K562 (cell line): ENCODE measurements around the gene HP. TPM values are rescaled to one million over a fixed set of nuclear protein-coding genes. Genes with fewer than 3 reads are reported as not detected.
A peak's percentile ranks its signal among the peaks of the same experiment; 100 is the strongest.

Experiments
- ATAC-seq: fragments of 200-7000 bp; cut with Tn5 transposase; 3 replicates; pipeline ENCODE4 v1.9.1; 2020; ENCODE audit warnings: moderate library complexity
- BruUV-seq: library from RNA; stranded (reverse); fragments of 400-500 nt; replicated peaks from 2 replicates; lab custom pipeline; 2021; lab: Mats Ljungman, UMichigan
- CTCF ChIA-PET: fragments of 300-600 bp; formaldehyde crosslinking; extraction: SDS; loops from one replicate; lab custom pipeline; 2021; ENCODE audit warnings: low intra/inter-chr PET ratio; lab: Yijun Ruan, JAX
- POLR2A ChIA-PET: fragments of 300-600, 350-650 bp; sonication (Branson Sonifier 250); formaldehyde crosslinking; extraction: SDS; loops from one replicate; lab custom pipeline; 2021; ENCODE audit warnings: antibody characterized with exemption, inconsistent platforms; lab: Yijun Ruan, JAX
- DNase-seq, 4 experiments: peaks; one replicate each; pipeline versions ENCODE4 v3.0.0 to v3.0.0-alpha.2; 2011 to 2018; ENCODE audit warnings: low spot score in 3 of 4, mixed read lengths in 3 of 4; ENCODE audit errors: extremely low read depth in 1 of 4
- FAIRE-seq: peaks from 2 replicates; lab custom pipeline; 2011; peaks lifted over from hg19 to GRCh38; lab: Jason Lieb, UNC
- H2AFZ ChIP-seq: 2 replicates; pipeline ENCODE4 v1.6.0; 2011; ENCODE audit warnings: low read depth, low read length, control low read depth, inconsistent platforms
- H3K27ac ChIP-seq: fragments of 200-600 bp; 3 replicates; pipeline ENCODE4 v1.8.0; 2011; ENCODE audit warnings: low read depth, mild to moderate bottlenecking, control low read depth, inconsistent platforms, low read length, moderate library complexity, mixed read lengths; ENCODE audit errors: extremely low read depth
- H3K27me3 ChIP-seq, 2 experiments: fragments of 300-600 bp in 1 of 2; 2 replicates in 1 of 2; 3 replicates in 1 of 2; pipeline versions ENCODE4 v1.6.0 to v1.8.0; 2011; ENCODE audit warnings: inconsistent platforms in 2 of 2, low read length in 2 of 2, mild to moderate bottlenecking in 1 of 2, mixed read lengths in 1 of 2, moderate library complexity in 1 of 2; ENCODE audit not compliant: control insufficient read depth in 2 of 2, insufficient read depth in 2 of 2
- H3K36me3 ChIP-seq: fragments of 300-600 bp; 3 replicates; pipeline ENCODE4 v1.8.0; 2011; ENCODE audit warnings: mild to moderate bottlenecking, low read length, inconsistent platforms; ENCODE audit not compliant: control insufficient read depth, insufficient read depth
- H3K4me1 ChIP-seq, 2 experiments: fragments of 200-600 bp in 1 of 2; replicated peaks in 1 of 2; 2 replicates in 1 of 2; 3 replicates in 1 of 2; pipeline versions ENCODE4 v1.5.1 to v1.8.0; 2011; ENCODE audit warnings: inconsistent platforms in 2 of 2, low read length in 2 of 2, mild to moderate bottlenecking in 1 of 2, mixed read lengths in 1 of 2, moderate library complexity in 1 of 2; ENCODE audit not compliant: control insufficient read depth in 2 of 2, insufficient read depth in 2 of 2
- H3K4me2 ChIP-seq: 2 replicates; pipeline ENCODE4 v1.6.1; 2011; ENCODE audit warnings: low read length, control low read depth, inconsistent platforms, mixed read lengths; ENCODE audit not compliant: insufficient read depth
- H3K4me3 ChIP-seq: fragments of 200-600 bp; sonication (generic), shearing (Covaris generic); 2 replicates; pipeline ENCODE4 v1.5.1; 2016; ENCODE audit warnings: control low read depth, inconsistent platforms
- H3K79me2 ChIP-seq: fragments of 200-600 bp; 3 replicates; pipeline ENCODE4 v1.8.0; 2011; ENCODE audit warnings: low read length, inconsistent platforms; ENCODE audit not compliant: control insufficient read depth, insufficient read depth
- H3K9ac ChIP-seq, 2 experiments: 2 replicates each; pipeline versions ENCODE4 v1.6.0 to v1.6.1; 2011; ENCODE audit warnings: low read depth in 2 of 2, low read length in 2 of 2, control low read depth in 1 of 2, inconsistent platforms in 1 of 2, mild to moderate bottlenecking in 1 of 2, mixed read lengths in 1 of 2; ENCODE audit not compliant: insufficient read depth in 1 of 2
- H3K9me1 ChIP-seq: one replicate; pipeline ENCODE4 v1.6.0; 2011; ENCODE audit warnings: inconsistent platforms, mild to moderate bottlenecking, low read length, moderate library complexity; ENCODE audit not compliant: control insufficient read depth, insufficient read depth
- H3K9me3 ChIP-seq: replicated peaks from 2 replicates; pipeline ENCODE4 v1.5.1; 2011; ENCODE audit warnings: low read depth, low read length, inconsistent platforms; ENCODE audit not compliant: control insufficient read depth, insufficient read depth
- H4K20me1 ChIP-seq: replicated peaks from 2 replicates; pipeline ENCODE4 v1.6.1; 2011; ENCODE audit warnings: low read length, inconsistent platforms, mixed read lengths; ENCODE audit not compliant: control insufficient read depth, insufficient read depth
- ATF7 ChIP-seq: fragments of 450-650 bp; IDR thresholded peaks from 2 replicates; pipeline ENCODE4 v1.7.1; 2014; ENCODE audit warnings: mild to moderate bottlenecking, moderate library complexity
- MEF2A ChIP-seq: IDR thresholded peaks from 2 replicates; pipeline ENCODE4 v1.6.1; 2011; ENCODE audit warnings: low read depth, mild to moderate bottlenecking, low read length, moderate library complexity; ENCODE audit not compliant: control insufficient read depth
- PBX2 ChIP-seq, 2 experiments: IDR thresholded peaks in 1 of 2; conservative IDR thresholded peaks in 1 of 2; 2 replicates each; pipeline ENCODE4 v1.6.1; 2016; ENCODE audit warnings: low read depth in 2 of 2, mild to moderate bottlenecking in 1 of 2, missing compliant biosample characterization in 1 of 2, missing genetic modification characterization in 1 of 2, moderate library complexity in 1 of 2
- ZNF316 ChIP-seq: fragments of 450-650 bp; IDR thresholded peaks from 2 replicates; pipeline ENCODE4 v1.6.1; 2016
- ZNF644 ChIP-seq: fragments of 200-800 bp; sonication (Bioruptor generic); IDR thresholded peaks from 2 replicates; pipeline ENCODE4 v1.6.1; 2016; ENCODE audit warnings: low read depth, missing genetic modification characterization, missing compliant biosample characterization
- WGBS: fragments of 100-300 bp; shearing (Covaris generic); methylation state at CpG from one replicate; pipeline ENCODE4 v1.1.6; 2016; ENCODE audit warnings: low coverage, mixed read lengths; ENCODE audit not compliant: insufficient coverage; ENCODE audit errors: missing lambda C conversion rate; 5-methylcytosine and 5-hydroxymethylcytosine counted together
- in situ Hi-C: fragments of 300-500 bp; cut with MboI; formaldehyde crosslinking; loops from 4 replicates; pipeline ENCODE4 v1.15.0; 2018; ENCODE audit warnings: inconsistent platforms, mixed read lengths
- intact Hi-C: fragments of 100-400 bp; cut with micrococcal nuclease; formaldehyde crosslinking; loops from 2 replicates; pipeline ENCODE4 v1.14.2; 2022
- polyA plus RNA-seq, 8 experiments: library from polyadenylated mRNA; depleted of rRNA in 4 of 8; stranded (reverse) in 5 of 8; unstranded in 3 of 8; fragments of >200 nt; fragmentation: Nextera tagmentation in 2 of 8; fragmentation: Illumina TruSeq in 1 of 8; extraction: Ambion mirVana in 2 of 8; extraction: Trizol in 1 of 8; gene quantifications; 2 replicates each; pipeline versions ENCODE4 v1.2.1 to v1.2.3, GENCODE V29; 2011 to 2014; ENCODE audit warnings: inconsistent platforms in 1 of 8, missing spikeins in 1 of 8
- total RNA-seq, 7 experiments: library from RNA; depleted of rRNA in 6 of 7; stranded (reverse); fragments of >200 nt in 6 of 7; fragmentation: Illumina TruSeq in 2 of 7; extraction: Trizol in 2 of 7; gene quantifications; 2 replicates each; pipeline versions ENCODE4 v1.2.1 to v1.2.3, GENCODE V29; 2011 to 2021; ENCODE audit warnings: low replicate concordance in 1 of 7
- TF ChIP-seq, protein P1 (sequence below), 2 experiments: fragments of 450-650 bp; formaldehyde crosslinking in 1 of 2; IDR thresholded peaks; 2 replicates each; pipeline versions ENCODE4 v1.4.0 to v1.6.1; 2014 to 2020; ENCODE audit warnings: mild to moderate bottlenecking in 2 of 2, borderline replicate concordance in 1 of 2, low read depth in 1 of 2
- TF ChIP-seq, protein P2 (sequence below): fragments of 250-450 bp; sonication (Bioruptor Pico); IDR thresholded peaks from 2 replicates; pipeline ENCODE4 v1.4.0; 2020; ENCODE audit warnings: borderline replicate concordance

Gene HP
- total and polyA plus RNA-seq, 9 of the 15 experiments (the other 6 are each of a cell fraction or from before 2014, with no cell fraction given) = 0.04 to 8.7 TPM; not detected in 7

DNA sequence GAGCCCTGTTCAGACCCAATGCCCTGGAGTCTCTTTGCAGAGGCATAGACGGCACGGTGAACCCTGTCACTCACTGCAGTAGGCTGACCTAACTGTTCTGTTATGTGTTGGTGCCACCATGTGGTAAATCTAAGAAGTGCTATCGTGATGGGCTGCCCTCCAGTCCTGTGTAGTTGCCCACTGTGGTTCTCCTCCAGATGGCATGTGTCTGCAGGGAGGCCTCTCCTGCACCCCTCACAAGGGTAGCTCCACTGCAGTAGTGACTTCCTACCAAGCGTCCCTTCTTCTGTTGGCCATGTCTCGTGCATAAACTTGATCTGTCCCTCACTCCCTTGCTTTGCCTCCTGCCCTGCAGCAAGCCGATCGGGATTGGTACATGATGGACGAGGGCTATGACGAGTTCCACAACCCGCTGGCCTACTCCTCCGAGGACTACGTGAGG, 45.1 kb downstream of the HP start:
- no peaks in the 10 kb centered on the region for H3K27me3 ChIP-seq
- H4K20me1 ChIP-seq = 0 out of 2 replicates have a peak, but pooled peaks cover 10% of the 10 kb centered on the region
- FAIRE-seq = peak; percentile 97
- ATAC-seq = peak; percentile 95
- WGBS = 62% methylated on average over 11 of the region's 12 CpGs
- no peak overlapping the region for H3K9ac ChIP-seq
- peaks cover 87% of the 10 kb centered on the region for H3K36me3 ChIP-seq
- no peak overlapping the region for H3K4me3 ChIP-seq
- H3K4me1 ChIP-seq = peaks cover 3% of the 10 kb centered on the region in 2 experiments; a peak in 1 of 5 replicates
- peaks cover 19% of the 10 kb centered on the region for H3K79me2 ChIP-seq
- ChIA-PET CTCF (interaction anchor here (0.5 to 1.8 kb wide), 4 partner anchors 29 to 535 kb away, joined by 3 to 22 read pairs (median 4); no protein-coding TSS in a partner anchor), POLR2A (interaction anchor here (0.6 to 0.7 kb wide), 3 partner anchors 15 to 464 kb away, joined by 3 read pairs; no protein-coding TSS in a partner anchor)
- H3K9me1 ChIP-seq = no peaks in the 10 kb centered on the region
- DNase-seq = peak; percentile 57 to 72 (median 64)
- H3K27ac ChIP-seq = no peak overlapping the region
- H3K4me2 ChIP-seq = no peak overlapping the region
- no peak overlapping the region for H2AFZ ChIP-seq
- no TSS peak for BruUV-seq
- intact Hi-C loops = loop anchor here (1.0 kb wide), 1 partner anchor 33 kb away; no protein-coding TSS in a partner anchor
- H3K9me3 ChIP-seq = no peaks in the 10 kb centered on the region
- in situ Hi-C loops = no loop called here
- TF ChIP-seq ZNF316 (no peak), PBX2 (CRISPR knock-in tag; IDR thresholded peaks at IDR 0.05; ENCODE audit: low read depth) (peak; percentile 45; the same call in 1 of the 2 replicates), PBX2 (tag; conservative IDR thresholded peaks at IDR 0.05; ENCODE audit: low read depth) (peak; percentile 79), ATF7 (no peak), MEF2A (no peak), ZNF644 (tag) (no peak)
- TF ChIP-seq, protein P1, sequence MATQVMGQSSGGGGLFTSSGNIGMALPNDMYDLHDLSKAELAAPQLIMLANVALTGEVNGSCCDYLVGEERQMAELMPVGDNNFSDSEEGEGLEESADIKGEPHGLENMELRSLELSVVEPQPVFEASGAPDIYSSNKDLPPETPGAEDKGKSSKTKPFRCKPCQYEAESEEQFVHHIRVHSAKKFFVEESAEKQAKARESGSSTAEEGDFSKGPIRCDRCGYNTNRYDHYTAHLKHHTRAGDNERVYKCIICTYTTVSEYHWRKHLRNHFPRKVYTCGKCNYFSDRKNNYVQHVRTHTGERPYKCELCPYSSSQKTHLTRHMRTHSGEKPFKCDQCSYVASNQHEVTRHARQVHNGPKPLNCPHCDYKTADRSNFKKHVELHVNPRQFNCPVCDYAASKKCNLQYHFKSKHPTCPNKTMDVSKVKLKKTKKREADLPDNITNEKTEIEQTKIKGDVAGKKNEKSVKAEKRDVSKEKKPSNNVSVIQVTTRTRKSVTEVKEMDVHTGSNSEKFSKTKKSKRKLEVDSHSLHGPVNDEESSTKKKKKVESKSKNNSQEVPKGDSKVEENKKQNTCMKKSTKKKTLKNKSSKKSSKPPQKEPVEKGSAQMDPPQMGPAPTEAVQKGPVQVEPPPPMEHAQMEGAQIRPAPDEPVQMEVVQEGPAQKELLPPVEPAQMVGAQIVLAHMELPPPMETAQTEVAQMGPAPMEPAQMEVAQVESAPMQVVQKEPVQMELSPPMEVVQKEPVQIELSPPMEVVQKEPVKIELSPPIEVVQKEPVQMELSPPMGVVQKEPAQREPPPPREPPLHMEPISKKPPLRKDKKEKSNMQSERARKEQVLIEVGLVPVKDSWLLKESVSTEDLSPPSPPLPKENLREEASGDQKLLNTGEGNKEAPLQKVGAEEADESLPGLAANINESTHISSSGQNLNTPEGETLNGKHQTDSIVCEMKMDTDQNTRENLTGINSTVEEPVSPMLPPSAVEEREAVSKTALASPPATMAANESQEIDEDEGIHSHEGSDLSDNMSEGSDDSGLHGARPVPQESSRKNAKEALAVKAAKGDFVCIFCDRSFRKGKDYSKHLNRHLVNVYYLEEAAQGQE (IDR thresholded peaks at IDR 0.05; ENCODE audit: borderline replicate concordance) = peak; percentile 60; the same call in 1 of the 2 replicates
- TF ChIP-seq, protein P1 (CRISPR knock-in tag; IDR thresholded peaks at IDR 0.05; ENCODE audit: low read depth) = no peak
- TF ChIP-seq, protein P2, sequence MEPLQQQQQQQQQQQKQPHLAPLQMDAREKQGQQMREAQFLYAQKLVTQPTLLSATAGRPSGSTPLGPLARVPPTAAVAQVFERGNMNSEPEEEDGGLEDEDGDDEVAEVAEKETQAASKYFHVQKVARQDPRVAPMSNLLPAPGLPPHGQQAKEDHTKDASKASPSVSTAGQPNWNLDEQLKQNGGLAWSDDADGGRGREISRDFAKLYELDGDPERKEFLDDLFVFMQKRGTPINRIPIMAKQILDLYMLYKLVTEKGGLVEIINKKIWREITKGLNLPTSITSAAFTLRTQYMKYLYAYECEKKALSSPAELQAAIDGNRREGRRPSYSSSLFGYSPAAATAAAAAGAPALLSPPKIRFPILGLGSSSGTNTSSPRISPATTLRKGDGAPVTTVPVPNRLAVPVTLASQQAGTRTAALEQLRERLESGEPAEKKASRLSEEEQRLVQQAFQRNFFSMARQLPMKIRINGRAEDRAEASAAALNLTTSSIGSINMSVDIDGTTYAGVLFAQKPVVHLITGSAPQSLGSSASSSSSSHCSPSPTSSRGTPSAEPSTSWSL (CRISPR knock-in tag) = no peak
